Glomerular endothelial cell (primary cell): Measurements from ENCODE around the gene APEH. TPM values are rescaled to one million over a fixed set of nuclear protein-coding genes. Genes with fewer than 3 reads are reported as not detected.

ENCODE experiments used
- DNase-seq: peaks from one replicate; pipeline ENCODE4 v3.0.0-alpha.2; 2011; ENCODE audit warnings: low read depth, low spot score; ENCODE audit errors: extremely low read depth
- total RNA-seq: library from RNA; depleted of rRNA; stranded (reverse); fragments of >200 nt; gene quantifications from 2 replicates; pipeline ENCODE4 v1.2.3, GENCODE V29; 2015

The APEH gene
- total RNA-seq, 1 donor from 2014 or later = 58.5 TPM

DNA sequence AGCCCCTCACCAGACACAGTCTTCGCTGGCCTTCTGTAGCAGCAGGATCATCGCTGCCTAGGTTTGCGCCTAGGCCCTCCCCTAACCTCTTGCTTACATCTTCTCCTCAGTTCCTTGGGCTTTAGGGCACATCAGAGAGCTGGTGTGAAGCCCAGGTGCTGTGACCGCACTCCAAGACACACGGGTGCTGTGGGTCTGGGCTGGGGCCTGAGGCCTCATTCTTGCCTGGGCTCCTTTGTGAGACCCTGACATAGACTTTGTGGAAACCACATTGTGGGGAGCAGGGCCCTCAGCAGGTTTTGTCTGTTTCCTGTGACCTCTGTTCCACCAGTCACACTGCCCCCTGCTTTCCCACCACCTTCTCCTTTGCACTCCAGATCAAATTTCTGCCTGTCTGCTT is 37.3 kb downstream of the APEH start:
- DNase-seq = no peak

DNA sequence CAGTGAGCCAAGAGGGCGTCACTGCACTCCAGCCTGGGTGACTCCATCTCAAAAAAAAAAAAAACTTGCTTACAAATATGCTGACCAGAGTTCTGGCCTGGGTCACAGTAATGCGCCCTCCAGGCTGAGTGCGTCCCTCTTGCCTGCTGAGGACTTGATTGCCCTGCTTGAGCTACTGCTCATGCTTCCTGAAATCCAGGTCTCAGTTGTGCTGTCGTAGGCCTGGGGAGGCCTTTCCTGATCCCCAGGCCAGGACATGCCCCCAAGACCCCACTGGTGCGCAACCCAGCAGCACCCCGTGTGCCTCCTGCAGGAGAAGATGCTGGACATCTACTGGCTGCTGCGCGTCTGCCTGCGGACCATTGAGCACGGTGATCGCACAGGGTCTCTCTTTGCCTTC is 38.0 kb downstream of the APEH start:
- no peak for DNase-seq

DNA sequence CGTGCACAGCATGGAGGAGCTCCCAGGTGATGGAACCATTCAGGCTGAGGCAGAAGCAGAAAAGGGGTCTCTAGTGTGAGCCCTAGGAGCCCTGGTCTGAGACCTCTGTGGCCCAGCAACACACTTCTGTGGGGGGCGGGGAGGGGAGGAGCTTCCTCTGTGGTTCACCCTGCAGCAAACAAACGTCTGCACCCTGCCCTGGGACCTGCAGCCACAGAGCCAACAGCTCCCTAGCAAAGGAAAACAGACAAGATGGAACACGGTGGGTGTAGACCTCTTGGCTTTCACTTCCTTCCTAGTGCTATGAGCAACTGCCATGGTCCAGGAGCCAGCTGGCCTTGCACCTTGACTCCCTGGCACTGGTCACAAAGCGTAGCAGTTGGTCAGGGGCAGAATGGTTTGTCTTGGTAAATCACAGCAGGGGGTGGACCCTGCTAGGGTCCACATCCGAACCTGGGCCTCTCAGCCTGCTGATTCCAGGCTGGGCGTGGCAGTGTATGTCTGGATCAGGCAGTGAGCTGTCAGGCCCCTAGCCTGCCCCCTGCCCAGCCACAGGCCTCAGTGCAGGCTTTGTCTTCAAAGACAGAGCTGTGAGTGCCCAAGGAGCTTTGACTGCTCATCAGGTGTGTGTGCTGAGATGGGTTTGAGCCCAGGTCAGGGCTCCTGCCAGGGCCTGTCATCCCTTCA is 38.6 kb downstream of the APEH start:
- no peak for DNase-seq

DNA sequence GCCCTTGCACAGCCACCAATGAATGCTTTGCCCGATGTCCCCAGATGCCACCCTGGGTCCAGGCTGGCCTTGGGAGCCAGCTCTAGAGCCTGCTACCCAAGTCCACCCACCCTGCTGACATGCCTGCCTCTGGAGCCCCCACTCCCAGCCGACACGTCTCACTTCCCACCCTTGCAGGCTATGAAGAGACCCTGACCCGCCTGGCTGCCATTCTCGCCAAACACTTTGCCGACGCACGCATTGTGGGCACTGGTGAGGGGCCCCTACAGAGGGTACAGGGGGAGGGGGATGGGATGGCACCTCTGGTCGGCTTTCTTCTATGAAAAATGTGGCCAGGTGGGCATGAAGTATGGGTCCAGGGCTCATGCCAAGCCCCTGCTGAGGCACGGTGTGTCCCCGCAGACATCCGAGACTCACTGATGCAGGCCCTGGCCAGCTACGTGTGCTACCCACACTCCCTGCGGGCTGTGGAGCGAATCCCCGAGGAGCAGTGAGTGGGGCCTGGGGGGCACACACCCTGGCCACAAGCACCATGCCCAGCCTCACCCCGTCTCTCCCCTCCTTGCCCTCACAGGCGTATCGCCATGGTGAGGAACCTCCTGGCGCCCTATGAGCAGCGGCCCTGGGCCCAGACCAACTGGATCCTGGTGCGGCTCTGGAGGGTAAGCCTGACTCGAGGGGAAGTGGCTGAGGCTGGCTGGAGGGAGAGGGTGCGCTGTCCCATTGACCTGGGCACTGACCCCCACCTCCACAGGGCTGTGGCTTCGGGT is 39.4 kb downstream of the APEH start:
- no peak for DNase-seq

DNA sequence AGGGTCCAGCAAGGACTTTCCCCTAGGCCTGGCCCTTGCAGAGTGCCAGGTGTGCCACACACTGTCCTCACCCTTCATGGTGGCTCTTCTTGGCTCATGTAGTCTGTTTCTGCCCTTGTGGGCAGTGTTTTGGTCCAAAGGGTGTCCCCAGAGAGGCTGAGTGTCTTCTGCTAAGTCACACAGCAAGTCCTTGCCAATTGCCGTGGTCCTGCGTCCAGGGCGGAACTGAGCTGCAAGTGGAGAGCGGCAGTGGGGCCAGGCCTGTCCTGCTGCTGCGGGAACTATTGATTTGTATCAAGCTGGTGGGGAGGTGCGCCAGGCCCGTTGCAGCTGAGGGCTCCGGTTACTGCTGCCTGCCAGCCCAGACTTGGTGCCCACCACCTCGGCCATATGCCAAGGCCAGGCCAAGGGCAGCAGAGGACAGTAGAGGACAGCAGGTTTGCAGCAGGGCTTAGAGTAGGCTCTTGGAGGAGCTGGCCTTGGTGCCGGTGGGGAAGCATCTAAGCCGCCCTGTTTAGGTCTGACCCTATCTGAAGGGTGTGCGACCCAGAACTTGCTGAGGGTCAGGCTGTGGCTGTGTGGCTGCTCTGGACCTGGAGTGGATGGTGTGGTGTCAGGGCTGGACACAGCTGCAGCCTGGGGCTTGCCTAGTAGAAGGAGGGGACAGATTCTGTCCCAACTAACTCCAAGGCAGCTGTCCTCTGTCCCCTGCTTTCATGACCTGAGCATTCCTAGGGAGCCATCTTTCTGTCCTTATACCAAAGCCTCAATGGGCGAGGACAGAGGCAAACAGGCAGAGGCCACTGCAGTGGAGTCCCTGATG is 40.8 kb downstream of the APEH start:
- DNase-seq = no peak

DNA sequence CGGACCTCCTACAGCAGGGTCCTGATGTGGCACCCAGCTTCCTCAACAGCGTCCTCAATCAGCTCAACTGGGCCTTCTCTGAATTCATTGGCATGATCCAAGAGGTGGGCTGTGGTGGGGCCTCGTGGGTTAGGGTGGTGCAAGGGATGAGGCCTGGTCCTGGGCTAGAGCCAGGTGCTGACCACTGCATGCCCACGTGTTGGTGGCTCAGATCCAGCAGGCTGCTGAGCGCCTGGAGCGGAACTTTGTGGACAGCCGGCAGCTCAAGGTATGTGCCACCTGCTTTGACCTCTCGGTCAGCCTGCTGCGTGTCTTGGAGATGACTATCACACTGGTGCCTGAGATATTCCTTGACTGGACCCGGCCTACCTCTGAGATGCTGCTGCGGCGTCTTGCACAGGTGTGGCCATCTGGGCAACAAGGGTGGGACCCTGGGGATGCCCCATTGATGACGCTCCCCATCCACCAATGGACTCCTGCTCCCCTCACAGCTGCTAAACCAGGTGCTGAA is 41.5 kb downstream of the APEH start:
- no peak for DNase-seq

DNA sequence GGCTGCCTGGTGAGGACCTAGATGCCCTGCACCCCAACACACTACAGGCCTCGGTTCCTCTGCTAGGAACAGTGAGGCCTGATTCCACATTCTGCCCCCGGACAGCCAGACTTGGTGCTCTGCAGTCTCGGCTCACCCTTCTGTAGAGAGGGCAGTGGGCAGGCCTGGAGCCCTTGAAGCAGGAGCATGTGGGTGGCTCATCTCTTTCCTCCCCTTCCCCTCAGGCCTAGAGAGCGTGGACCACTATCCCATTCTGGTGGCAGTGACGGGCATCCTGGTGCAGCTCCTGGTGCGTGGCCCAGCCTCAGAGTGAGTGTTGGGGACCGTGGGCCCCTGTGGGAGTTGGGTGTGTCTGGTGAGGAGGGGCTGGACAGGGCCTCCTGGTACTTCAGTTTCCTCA is 42.0 kb downstream of the APEH start:
- no peak for DNase-seq

DNA sequence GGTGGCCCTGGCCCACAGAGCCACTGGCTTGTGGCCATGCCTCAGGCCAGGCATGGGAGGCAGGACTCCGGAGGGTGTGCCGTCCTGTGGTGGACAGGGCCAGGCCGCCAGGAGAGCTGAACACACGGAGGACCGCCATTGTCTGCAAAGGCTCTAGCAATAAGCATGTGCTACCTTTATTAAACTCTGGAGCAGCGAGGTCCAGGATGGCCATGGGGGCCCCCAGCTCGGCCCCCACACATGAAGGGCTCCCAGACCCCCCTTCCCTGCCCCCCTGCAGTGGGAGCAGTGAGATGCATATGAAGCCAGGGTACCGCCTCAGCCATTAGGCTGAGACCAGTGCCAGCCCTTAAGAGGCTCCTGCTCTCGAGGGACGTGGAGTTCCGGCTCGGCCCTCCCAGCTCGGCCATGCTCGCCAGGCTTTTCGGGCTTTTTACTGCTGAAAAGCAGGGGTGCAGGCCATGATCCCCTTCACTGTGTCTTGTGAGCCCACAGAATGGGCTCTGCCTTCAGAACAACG is 42.6 kb downstream of the APEH start:
- DNase-seq = no peak

DNA sequence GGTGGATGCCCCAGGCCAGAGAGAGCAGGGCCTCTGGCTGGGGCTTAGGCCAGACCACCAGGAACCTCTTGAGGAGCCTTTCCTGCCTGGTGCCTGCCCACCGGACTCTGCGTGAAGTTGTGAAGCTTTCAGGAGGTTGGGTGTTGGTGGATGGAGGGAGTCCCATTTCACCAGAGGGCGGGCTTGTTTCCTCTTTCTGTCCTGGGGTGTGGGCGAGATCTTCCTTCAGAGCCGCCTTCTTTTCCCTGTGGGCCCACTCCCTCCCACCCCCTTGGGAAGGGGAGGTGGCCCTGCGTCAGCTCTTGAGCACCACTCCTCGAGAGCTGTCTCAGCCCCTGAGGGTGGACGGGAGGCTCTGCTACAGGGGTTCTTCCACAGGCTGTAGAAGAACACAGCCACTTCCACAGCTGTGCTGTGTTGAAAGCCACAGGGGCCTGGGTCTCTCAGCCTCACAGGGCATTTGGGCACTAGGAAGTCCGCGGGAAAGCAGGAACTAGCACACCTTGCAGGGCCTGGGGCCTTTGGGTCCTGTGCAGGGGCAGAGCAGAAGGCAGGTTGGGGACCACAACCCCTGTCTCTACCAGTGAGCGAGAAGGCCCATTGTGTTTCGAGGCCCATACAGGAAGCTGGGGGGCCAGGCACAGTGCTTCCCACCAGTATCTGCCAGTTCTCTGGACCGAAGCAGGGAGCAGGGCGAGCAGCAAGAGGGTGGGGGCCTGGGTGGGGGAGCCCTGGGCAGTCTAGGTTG is 43.2 kb downstream of the APEH start:
- DNase-seq = no peak

DNA sequence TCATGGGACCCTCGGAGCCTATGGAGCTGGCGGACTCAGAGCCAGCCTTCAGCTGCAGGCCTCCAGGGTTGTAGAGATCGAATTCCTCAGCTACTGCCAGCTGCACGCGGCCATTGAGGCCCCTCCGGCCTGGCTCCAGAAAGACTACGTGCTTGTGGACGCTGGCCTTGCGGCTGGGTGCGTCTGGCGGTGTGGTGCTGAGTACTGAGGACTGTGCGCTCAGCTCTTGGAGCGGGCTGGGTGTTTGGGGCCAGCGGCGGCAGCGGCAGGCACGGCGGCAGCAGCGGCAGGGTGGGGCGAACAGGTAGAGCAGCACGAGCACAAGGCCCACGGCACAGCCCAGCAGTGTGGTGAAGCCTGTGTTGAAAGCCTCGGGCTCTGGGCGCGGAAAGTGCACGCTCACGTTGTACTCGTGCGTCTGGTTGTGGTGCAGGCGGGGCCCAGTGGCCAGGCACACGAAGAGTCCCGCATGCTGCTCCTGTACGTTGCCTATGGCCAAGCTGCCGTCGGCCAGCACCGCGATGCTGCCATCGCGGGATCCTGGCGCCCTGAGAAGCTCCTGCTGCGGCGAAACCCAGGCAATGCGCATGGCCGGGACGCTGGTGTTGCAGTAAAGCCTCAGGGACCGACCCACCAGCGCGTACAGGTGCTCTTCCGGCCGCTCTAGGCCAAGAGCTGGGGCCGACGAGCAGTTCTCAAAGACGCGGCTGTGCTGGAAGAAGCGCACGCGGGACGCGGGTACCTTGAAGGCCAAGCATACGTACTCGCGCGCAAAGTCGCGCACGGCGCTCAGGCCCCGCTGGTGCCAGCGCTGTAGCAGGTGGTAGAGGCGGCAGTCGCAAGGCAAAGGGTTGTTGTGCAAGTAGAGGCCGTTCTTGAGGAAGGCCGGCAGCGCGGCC is 44.1 kb downstream of the APEH start:
- DNase-seq = no peak

DNA sequence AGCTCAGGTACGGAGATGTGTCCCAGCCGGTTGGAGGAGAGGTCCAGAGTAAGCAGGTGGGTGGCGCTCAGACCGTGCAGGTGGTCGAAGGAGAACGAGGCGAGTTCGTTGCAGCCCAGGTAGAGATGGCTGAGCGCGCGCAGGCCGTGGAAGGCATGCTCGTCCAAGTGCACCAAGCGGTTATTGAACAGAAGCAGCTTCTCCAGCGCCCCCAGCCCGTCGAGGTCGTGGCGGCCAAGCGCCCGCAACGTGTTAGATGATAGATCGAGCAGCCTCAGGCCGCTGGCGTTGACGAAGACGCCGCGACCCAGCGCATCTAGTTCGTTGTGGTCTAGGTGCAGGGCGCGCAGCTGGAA is 44.7 kb downstream of the APEH start:
- no peak for DNase-seq

DNA sequence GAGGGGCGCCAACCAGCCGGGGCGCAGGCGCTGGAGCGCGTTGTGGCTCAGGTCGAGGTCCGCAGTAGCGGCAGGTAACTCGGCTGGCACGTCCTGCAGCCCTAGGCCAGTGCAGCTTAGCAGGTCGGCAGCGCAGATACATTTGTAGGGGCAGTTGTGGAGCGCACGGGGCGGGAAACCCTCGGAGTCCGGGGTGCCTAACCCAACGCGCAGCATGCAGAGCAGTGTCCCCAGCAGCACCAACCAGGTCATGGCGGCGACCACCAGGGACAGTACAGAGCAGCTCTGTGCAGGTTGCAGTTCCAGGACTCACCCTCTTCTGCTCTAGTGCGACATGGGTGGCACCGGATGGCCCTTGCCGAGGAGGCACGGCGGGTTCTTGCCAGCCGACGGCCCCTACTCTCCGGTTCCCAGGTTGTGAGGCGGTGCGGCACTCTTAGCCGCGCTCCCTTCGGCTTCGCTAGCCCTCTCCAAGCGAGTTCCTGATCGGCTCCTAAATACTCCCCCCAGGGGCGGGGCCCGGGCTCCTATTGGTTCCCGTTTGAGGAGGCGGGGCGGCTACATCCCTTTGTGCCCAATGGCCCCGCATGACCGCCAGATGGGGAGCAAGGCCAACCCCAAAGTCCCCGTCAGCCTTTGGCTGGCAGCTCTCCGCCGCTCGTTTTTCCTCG is 45.2 kb downstream of the APEH start, which contains the start of gene AMIGO3:
Gene AMIGO3, minus strand, starts transcription at position 471 of the 671 bp plus-strand sequence. Its CDS starts 219 bp downstream, at position 252.
- DNase-seq = peak; percentile 47

DNA sequence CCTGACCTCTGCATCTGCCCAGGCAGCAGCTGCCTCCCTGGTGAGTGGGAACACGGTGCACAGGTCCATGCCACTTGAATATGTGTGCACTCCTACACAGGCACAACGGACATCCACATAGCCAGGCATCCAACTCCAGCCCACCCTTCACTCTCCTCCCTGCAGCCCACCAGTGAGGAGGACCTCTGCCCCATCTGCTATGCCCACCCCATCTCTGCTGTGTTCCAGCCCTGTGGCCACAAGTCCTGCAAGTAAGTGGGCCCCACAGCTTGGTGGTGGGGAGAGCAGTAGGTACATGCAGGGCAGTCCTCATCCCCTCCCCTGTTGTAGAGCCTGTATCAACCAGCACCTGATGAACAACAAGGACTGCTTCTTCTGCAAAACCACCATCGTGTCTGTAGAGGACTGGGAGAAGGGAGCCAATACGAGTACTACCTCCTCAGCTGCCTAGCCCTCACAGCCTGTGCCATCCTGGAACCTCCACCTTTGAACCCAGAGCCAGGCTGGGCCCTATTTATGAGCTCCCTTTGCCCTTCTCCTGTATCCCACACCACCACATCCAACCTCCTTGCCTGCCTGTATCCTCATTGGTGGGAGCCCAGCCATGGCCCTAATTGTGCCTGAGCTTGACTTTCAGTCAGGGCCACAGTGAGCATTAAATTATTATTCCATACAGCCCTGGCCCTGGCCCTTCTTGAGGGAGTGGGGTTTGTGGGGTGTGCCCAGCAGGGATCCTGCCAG is 46.9 kb downstream of the APEH start:
- no peak for DNase-seq

DNA sequence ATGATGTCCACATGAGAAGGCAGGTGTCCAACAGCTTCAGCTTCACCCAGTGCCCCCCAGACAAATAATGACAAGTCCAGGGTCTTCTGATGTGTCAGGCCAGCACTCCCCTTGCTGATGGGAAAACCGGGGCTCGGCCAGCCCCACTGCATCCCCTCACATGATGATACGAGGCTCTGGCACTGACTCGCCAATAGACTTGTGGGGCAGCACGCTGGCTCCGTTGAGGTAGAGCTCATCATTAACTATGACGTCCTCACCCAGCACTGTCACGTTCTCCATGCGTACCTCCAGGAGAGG is 47.4 kb downstream of the APEH start:
- DNase-seq = no peak

DNA sequence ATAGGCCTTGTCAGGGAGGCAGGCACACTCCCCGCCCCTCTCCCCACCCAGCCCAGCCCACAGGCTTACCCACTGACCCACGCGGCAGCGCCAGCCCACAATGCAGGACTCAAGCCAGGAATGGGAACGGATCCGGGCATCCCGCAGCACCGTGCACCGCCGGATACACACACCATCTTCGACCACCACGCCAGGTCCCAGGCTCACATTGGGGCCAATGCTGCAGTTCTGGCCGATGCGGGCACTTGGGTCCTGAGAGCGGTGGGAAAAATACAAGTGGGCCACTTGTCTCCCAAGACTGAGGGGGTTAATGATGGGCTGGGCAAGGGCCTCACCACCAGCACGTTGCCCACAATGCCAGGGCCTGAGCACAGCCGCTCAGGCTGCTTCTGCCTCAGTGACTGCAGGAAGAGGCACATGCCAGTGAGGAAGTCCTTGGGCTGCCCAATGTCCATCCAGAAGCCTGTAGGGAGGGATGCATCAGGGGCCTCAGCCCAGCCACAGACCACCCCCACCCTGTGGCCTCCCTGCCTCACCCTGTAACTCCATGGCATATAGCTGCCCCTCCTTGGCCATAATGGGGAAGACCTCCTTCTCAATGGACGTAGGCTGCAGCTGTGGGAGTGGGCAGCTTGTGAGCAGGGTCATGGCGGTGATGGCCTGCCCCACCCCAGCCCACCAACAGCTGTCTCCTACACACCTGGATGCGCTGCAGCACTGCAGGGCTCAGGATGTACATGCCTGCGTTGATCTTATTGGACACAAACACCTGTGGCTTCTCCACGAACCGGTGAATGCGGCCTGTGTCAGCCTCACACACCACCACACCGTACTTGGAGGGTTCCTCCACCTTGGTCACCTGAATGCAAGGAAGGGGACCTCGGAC is 48.0 kb downstream of the APEH start:
- DNase-seq = no peak

DNA sequence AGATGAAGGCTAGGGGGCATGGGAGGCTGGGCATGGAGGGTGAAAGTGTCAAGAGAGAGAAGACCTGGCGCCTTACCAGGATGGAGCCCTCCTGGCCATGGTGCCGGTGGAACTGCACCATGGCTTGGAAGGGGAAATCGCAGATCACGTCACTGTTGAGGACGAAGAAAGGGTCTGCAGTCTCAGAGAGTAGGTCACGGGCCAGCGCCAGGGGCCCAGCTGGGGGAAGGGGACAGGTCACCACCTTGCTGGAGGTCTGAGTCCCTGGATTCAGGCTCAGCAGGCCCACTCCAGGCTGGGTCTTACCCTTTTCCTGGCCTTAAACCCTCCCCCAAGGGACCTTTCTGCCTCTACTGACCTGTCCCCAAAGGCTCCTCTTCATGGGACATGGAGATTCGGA is 48.7 kb downstream of the APEH start:
- DNase-seq = no peak

DNA sequence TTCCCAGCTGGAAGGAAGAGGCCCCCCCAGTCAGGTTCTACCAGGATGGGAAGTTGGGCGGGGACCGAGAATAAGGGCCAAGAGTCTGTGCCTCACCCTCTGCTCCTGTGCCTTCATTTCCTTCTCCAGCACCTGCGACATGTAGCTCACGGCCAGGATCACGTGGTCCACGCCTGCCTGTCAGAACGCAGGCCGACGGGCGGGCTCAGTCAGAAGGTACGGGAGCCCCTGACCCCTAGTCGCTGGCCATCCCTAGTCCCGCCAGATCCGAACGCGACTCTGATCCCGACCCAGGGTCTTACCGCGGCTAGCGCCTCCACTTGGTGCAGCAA is 49.1 kb downstream of the APEH start:
- DNase-seq = no peak
